CD4-positive, alpha-beta T cell treated with Interleukin-10 for 1 hour (primary cell): ENCODE measurements around the gene CXCL17.
"Not testable (repeated sequence)": the region's sequence is repeated elsewhere in the genome, so short reads cannot be mapped to it uniquely, and the experiment has no call there.

ENCODE experiments used
- DNase-seq: peaks from one replicate; pipeline ENCODE4 v3.0.0-alpha.2; 2020

Gene CXCL17

DNA sequence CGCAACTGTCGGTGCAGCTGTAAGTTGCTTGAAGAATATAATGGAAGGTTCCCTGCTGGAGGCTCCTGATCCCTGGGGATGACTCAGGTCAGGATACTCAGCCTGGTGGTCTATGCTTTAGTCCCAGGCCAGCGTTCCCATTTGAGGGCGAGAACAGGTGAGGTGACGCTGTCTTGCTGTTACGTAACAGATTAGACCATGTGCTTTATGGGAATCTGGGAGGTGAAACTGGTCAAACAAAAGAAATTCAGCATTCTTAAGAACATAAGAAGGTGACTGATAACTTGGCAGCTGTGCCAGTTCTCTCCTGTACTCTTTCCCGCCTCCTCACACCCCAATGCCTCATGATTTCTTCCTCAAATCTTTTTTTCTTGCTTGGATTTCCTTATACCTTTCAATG is at the start of gene CXCL17:
TSS of gene CXCL17 (minus strand) at position 114 of the 400 bp plus-strand sequence. CDS start 114 bp downstream, outside the sequence.
- DNase-seq: no peak

DNA sequence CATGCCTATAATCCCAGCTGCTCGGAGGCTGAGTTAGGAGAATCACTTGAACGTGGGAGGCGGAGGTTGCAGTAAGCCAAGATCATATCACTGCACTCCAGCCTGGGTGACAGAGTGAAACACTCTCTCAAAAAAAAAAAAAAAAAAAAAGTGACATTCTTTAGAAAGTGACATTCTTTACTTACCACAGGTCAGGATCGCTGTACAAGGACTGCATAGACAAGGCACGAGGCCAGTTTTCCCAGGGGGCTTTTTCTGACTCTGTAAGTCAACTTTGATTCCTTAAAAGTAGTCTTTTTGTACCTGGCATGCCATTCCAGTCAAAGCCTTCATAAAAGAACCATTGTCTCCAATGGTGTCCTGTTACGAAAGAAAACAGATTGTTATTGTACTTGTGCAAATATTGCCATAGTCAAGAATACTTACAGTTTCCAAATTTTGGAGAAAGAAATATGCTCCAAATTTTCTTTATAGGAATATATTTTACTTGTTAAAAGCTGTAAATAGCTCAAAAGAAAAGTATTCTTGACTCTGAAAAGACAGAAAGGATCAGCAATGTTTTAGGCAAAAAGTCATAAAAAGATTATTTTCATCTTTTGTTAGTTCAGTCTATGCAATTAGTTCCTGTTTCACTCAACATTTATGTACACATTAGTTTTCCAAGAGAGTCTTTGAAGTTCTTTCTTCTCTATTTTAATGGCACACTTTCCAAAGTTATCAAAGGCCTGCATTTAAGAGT is 46.2 kb upstream of the CXCL17 start:
- no peak for DNase-seq

DNA sequence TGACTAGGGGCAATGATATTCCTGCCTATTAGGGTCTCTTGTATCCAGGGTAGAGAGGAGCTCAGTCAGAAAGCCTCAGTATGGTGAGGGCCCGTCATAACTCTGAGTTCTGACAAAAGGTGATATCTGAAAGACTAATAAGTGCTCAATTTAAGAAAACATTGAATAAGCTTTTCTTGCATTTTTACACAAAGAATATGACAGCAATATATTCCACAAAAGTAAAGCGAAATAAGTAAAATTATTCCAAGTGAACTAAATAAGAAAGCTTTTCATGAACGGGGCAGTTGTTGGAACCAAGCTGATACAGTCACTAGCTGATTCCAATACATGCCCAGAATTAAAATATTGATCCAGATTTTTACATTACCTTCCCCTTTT is 45.0 kb upstream of the CXCL17 start:
- no peak for DNase-seq

- DNase-seq: no peak
These were observed 44.5 kb upstream of the CXCL17 start for GRCh38 chr19:42487032-42487797.

- DNase-seq: not testable (repeated sequence)
These were observed 42.3 kb upstream of the CXCL17 start for GRCh38 chr19:42485036-42485435.

DNA sequence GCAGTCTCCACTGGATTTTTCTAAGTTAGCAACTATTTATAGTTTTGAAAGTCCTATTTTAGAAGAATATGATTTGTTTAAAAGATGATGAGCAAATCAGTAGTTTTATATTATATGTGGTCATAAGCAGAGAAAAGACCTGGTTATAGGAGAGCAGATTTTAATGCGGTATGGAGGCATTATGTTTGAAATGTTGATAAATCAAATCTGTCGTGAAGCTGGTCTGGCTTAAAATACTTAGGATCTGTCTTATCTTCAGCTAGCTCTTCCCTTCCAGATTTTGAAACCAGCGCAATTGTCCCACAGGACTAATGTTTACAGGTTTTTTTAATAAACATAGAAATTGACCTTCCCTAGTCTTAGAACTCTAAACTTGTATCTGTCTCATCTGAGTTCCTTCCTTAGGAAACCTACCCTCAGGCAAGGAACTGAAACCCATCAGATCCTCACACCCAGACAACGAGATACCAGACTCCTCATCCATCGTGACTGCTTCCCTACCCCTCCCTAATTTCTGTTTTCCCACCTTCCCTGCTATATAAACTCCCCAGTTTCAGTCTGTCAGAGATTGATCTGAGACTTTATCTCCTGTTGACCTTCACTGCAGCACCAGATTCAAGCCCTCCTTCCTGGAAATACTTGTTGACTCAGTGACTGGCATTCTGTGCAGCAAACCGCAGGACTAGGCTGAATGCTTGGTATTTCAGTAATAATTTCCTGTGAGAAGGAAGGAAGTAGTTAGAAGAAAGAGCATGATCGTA is 37.8 kb upstream of the CXCL17 start:
- peak; percentile 32 for DNase-seq

GRCh38 chr19:42479736-42480135 is 37.0 kb upstream of the CXCL17 start:
- DNase-seq: no peak

- DNase-seq: no peak
These were observed 36.1 kb upstream of the CXCL17 start for GRCh38 chr19:42478765-42479311.

DNA sequence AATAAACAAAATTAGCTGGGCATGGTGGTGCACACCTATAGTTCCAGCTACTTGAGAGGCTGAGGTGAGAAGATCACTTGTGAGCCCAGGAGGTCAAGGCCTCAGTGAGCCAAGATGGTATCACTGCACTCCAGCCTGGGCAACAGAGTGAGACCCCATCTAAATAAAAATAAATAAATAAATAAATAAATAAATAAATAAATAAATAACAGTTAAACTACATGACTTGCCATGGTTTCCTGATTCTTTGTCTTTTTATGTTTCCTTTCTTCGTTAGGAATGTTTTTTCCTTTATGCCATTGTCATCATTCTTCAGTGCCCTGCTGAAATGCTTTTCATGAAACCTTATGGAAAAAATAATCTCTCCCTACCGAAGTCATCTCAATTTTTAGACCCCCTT is 35.2 kb upstream of the CXCL17 start:
- no peak for DNase-seq

DNA sequence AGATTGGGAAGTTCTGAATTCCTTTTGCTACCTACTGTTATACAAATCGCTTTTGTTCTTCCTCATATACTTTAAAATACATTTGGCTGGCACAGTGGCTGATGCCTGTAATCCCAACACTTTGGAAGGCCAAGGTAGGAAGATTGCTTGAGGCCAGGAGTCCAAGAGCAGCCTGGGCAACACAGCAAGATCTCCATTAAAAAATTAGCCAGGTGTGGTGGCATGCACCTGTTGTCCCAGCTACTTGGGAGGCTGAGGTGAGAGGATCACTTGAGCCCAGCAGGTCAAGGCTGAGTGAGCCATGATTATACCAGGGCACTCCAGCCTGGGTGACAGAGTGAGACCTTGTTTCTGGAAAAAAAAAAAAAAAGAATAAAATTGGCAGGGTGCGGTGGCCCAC is 34.4 kb upstream of the CXCL17 start:
- no peak for DNase-seq

GRCh38 chr19:42475366-42475765 is 32.6 kb upstream of the CXCL17 start:
- DNase-seq: no peak

DNA sequence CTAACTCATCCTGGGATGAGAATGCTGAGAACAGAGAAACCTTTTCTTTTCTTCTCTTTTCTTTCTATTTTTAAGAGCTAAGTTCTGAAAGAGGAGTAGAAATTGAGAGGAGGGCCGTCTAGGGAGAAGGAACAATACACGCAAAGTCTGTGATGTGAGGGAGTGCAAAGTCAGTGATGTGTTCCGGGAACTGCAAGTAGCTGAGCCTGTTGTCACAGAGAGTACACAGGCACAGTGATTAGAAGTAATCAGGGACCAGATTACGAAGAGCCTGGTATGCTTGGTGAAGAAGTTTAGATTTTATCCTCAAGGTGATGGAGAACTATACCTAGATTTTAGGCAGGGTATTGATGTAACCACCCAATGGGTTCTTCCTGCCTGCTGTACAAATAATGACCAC is 32.0 kb upstream of the CXCL17 start:
- DNase-seq: no peak

DNA sequence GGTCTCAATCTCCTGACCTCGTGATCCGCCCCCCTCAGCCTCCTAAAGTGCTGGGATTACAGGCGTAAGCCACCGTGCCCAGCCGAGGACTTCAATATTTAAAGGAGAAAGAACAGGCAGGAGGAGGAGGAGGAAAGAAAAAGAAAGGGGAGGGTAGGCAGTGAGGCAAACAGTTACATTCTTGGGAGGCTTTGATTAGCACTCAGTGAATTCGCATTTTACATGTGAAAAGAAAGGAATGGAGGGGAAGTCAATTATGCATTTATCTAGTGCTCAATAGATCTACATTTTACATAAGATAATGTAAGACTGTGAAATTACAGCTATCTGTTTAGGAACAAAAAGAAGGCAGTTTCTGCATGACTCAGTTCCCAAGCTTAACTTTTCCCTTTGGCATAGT is 30.9 kb upstream of the CXCL17 start:
- DNase-seq: no peak

GRCh38 chr19:42472402-42473147 is 29.8 kb upstream of the CXCL17 start:
- DNase-seq: no peak

- DNase-seq: no peak
These were observed 29.0 kb upstream of the CXCL17 start for GRCh38 chr19:42471554-42472249.

GRCh38 chr19:42469311-42470235 is 26.8 kb upstream of the CXCL17 start:
- no peak for DNase-seq

- no peak for DNase-seq
These were observed 25.6 kb upstream of the CXCL17 start for GRCh38 chr19:42468273-42468796.

DNA sequence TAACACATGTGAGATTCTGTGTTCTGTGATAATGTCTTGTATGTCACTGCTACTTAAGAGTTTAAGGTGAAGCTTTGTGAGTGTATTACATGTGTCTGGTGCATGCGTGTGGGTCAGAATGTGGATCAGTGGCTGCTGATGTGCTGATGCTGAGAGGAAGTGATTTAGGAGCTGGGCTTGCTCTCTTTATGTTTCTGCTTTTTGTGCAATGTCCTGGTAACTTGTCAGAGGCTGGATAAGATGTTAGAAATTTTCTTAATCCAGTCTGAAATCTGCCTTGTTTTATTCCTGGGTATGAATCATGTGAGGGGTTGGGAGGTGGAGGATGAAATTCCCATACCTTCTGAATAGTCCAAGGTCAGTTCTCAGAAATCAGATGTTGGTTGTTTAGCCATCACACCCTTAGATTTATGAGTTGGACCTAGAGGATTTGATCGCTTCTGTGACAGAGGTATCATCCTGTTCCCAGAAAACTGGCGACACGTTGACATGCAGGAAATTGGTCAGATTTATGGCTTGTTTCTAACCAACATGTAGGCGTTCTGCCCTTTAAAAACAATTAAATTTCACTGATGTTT is 24.5 kb upstream of the CXCL17 start:
- DNase-seq: no peak

- DNase-seq: no peak
These were observed 23.9 kb upstream of the CXCL17 start for GRCh38 chr19:42466521-42467182.
